Activated CD4-positive, alpha-beta T cell treated with anti-CD3 and anti-CD28 coated beads, Interleukin-2, amount 50 U/mL, for 1 hour (primary cell): ENCODE results near the gene SP1.
"Not testable (repeated sequence)": the region's sequence is repeated elsewhere in the genome, so short reads cannot be mapped to it uniquely, and the experiment has no call there.

ENCODE experiments used
- DNase-seq: peaks from one replicate; pipeline ENCODE4 v3.0.0-alpha.2; 2020

The SP1 gene

GRCh38 chr12:53414756-53415417 lies 34.9 kb downstream of the SP1 start:
- no peak for DNase-seq

DNA sequence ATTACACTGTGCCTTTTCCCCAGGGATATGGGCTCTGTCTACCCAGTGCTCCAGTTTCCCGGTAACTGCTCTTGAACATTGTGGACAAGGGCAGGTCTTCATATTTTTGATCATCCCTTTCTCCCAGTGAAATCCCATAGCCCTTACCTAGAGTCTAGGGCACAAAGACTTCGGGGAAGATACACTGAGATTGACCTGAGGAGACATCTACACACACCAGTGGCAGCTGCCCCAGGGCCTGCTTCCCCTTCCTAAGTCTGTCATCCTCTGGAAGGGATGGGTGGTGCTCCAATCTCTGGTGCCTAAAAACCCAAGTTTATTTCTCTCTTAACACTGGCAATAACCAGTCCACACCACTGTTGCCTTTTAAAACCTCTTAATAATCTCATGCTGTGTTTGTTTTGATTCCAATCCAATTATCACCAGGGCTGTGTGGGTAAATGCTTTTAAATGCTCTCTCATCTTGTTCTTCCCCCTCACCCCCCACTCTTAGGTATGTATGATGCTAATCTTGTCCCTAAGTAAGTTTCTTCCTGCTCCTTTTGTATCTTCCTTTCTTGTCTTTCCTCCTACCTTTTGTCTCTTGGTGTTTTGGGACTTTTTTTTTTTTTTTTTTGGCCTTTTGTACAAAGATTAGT lies 35.9 kb downstream of the SP1 start:
- not testable (repeated sequence) for DNase-seq

DNA sequence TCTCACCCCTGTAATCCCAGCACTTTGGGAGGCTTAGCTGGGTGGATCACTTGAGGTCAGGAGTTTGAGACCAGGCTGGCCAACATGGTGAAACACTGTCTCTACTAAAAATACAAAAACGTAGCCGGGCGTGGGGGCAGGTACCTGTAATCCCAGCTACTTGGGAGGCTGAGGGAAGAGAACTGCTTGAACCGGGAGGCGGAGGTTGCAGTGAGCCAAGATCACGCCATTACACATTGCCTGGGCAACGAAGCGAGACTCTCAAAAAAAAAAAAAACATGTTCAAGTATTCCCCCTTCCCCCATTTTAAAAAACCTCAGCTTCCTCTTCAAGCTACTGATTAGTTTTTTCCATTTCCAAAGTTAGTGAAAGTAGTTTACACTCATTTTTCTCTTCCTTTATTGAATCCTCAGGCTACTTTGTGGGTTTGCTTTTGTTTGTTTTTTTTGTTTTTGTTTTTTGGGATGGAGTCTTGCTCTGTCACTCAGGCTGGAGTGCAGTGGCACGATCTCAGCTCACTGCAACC lies 37.4 kb downstream of the SP1 start:
- not testable (repeated sequence) for DNase-seq

- DNase-seq = no peak
Measured at GRCh38 chr12:53418221-53418620, 38.2 kb downstream of the SP1 start.

DNA sequence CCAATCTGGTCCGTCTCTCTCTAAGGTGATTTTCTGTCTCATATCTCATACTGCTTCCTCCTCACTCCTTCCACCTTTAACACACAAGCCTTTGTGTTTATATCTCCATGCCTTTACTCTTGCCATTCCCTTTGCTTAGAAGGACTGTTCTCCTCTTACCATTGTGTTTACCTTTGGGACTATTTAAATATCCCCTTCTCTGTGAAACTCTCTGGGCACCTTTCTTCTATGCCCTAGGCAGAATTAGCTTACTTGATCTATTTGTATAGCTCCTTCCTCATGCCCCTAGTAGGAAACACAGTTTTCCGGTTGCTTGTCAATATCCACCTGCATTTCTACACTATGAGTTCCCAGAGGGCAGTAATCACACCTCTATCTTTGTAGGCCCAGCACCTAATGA lies 39.8 kb downstream of the SP1 start:
- DNase-seq = no peak

DNA sequence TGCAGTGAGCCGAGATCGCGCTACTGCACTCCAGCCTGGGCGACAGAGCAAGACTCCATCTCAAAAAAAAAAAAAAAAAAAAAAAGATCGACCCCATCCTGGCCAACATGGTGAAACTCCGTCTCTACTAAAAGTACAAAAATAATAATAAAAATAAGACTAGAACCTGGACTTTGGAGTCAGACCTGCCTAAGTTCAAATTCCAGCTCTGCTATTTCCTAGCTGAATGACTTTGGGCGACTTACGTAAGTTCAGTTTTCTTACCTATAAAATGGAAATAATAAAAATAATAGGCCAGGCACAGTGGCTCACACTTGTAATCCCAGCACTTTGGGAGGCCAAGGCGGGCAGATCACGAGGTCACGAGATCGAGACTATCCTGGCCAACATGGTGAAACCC lies 42.3 kb downstream of the SP1 start:
- not testable (repeated sequence) for DNase-seq

DNA sequence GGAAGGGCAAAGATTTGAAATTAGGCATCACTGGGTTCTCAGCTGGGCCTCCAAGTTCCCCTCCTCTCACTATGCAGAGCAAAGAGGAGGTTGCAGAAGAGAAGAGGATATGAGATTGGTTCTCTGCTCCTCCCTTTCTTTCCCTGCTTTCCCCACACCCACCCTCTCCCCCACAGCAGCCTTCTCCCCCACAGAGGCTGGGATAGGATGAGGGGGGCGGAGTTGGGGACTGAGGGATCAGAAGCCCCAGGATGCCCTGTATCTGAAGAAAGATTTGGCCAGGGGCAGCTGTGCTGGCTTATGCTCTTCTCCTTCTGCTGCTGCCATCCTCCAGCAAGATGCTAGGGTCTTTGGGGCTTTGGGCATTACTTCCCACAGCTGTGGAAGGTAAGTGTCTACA lies 43.6 kb downstream of the SP1 start, which contains the start of gene AMHR2:
Gene AMHR2, plus strand, starts transcription at position 259 of the 400 bp plus-strand sequence. Its CDS starts 80 bp downstream, at position 339.
- no peak for DNase-seq

GRCh38 chr12:53424626-53425514 lies 44.9 kb downstream of the SP1 start:
- DNase-seq = no peak

DNA sequence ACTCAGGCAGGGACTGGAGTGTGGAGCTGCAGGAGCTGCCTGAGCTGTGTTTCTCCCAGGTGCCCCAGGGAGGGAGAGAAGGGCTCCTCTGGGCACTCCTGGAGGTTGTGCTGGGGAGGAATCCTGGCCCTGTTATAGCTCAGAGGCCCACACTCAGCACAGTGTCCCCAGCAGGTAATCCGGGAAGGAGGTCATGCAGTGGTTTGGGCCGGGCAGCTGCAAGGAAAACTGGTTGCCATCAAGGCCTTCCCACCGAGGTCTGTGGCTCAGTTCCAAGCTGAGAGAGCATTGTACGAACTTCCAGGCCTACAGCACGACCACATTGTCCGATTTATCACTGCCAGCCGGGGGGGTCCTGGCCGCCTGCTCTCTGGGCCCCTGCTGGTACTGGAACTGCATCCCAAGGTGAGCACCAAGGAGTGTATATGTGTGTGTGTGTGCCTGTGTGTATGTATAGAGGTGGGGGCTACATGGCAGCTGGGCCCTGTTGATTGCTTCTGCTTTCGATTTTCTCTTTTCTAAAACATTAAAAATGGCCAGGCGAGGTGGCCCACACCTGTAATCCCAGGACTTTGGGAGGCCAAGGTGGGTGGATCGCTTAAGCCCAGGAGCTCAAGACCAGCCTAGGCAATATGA lies 45.7 kb downstream of the SP1 start:
- no peak for DNase-seq

DNA sequence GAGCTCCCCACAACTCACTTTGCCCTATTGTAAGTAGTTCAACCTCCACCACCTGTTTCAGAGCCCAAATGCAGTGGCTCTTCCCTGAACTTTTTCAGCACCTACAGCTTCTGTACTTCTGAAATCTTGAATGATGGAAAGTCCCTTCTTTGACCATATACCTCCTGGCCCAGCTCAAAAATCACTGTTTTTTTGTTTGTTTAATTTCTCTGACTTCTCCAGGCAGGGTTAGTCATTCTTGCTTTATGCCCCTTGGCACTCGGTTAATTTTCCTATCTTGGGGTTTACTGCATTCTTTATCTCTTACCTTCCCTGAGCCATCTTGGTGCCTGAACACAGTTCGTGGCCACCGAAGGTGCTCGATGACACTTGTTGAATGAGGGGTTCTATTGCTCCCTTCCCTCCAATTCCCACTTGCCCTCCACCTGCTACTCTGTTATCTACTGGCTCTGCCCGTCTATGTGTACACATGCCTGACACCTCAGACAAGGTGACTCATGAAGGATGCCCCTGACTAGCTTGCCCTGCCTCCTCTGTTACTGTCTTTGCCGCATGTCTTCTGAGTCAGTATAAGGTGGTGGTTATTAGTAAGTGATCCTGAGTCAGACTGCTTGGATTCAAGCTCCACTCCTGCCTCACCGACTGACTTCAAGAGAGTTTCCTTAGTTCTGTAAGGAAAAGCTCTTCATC lies 48.1 kb downstream of the SP1 start:
- no peak for DNase-seq

DNA sequence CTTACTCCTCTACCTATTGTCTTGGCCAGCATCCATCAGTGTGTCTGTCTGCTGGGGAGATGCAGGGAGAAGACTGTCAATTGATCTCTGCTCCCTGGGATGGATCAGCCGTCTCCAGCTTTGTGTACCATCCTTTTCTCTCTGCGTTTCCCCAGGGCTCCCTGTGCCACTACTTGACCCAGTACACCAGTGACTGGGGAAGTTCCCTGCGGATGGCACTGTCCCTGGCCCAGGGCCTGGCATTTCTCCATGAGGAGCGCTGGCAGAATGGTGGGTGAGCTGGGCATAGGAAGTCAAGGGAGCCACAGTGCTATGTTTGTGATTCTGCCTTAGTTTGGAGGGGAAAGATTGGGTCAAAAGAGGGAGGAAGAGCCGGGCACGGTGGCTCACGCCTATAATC lies 48.8 kb downstream of the SP1 start:
- no peak for DNase-seq

GRCh38 chr12:53430116-53430515 lies 50.1 kb downstream of the SP1 start:
- DNase-seq = no peak

DNA sequence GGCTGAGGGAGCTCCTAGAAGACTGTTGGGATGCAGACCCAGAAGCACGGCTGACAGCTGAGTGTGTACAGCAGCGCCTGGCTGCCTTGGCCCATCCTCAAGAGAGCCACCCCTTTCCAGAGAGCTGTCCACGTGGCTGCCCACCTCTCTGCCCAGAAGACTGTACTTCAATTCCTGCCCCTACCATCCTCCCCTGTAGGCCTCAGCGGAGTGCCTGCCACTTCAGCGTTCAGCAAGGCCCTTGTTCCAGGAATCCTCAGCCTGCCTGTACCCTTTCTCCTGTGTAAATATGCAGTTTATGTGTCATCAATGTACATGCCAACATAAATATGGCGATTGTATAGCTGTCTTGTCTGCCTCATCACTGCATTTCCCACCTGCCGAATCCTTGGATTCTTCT lies 51.2 kb downstream of the SP1 start:
- no peak for DNase-seq

DNA sequence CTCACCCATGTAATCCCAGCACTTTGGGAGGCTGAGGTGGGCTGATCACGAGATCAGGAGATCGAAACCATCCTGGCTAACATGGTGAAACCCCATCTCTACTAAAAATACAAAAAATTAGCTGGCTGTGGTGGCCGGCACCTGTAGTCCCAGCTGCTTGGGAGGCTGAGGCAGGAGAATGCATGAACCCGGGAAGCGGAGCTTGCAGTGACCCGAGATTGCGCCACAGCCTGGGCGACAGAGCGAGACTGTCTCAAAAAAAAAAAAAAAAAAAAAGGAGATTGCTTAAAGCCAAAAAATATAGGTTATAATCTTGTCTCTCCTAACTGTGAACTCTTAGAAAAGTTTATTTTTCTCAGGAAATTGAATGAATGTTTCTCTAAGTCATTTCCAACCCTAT lies 55.4 kb downstream of the SP1 start:
- not testable (repeated sequence) for DNase-seq

DNA sequence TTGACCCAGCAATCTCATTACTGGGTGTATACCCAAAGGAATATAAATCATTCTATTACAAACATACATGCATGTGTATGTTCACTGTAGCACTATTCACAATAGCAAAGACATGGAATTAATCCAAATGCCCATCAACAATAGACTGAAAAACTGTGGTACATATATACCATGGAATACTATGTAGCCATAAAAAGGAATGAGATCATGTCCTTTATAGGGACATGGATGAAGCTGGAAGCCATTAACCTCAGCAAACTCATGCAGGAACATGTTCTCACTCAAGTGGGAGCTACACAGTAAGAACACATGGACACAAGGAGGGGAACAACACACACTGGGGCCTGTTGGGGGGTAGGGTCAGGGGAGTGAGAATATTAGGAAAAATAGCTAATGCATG lies 59.6 kb downstream of the SP1 start:
- not testable (repeated sequence) for DNase-seq

DNA sequence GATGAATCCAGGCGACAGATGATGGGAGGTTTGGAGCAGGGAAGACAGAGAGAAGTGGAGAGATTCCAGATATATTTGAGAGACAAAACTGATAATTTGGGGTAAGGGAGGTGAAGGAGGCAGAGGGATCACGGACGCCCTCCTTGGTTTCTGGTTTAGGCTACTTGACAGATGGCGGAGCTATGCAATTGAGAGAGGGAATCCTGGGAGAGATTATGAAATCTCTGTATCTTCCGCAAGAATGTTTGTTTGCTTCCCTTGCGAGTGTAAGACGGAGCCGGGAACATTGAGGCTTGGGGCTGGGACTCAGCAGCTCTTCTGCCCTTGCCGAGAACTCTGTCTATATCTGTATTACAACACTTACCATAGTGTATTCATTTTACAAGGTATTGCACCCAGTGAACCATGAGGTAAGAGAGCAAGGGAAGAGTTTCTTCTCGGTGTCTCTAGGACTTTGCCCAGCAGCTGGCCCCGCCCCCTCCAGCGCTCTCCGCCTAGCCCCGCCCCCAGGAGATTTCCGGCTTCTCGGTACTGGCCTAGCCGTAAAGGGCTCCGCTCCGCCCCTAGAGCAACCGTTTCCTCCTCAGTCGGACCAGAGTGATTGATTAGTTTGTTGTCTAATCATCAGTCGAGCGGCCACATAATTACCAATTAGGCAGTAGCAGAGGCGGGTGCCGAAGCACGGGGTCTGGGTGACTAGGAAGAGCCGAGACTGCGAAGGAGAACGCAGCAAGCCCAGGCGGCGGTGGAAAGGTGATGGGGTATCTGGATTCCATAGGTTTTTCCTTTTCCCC lies 61.3 kb downstream of the SP1 start, which contains the start of gene PRR13:
Gene PRR13, plus strand, starts transcription at position 695 of the 794 bp plus-strand sequence. CDS start 981 bp downstream, outside the sequence.
- DNase-seq = peak; percentile 99

GRCh38 chr12:53443955-53444354 lies 64.0 kb downstream of the SP1 start:
- DNase-seq = no peak

- not testable (repeated sequence) for DNase-seq
Measured at GRCh38 chr12:53444593-53445325, 64.8 kb downstream of the SP1 start.

- no peak for DNase-seq
Measured at GRCh38 chr12:53450936-53451335, 71.0 kb downstream of the SP1 start.

- peak; percentile 96 for DNase-seq
Measured at GRCh38 chr12:53451661-53452158, 71.7 kb downstream of the SP1 start, which contains the start of gene PCBP2. Gene PCBP2, plus strand, starts transcription at chr12:53452102. Its CDS starts 2,699 bp downstream, at chr12:53454801.
